GM12874 (cell line): ENCODE results near the gene ZNF532.

ENCODE experiments used
- TF ChIP-seq, protein P1 (sequence below): IDR thresholded peaks from 2 replicates; pipeline ENCODE4 v1.5.1; 2011; ENCODE audit warnings: low read depth, mild to moderate bottlenecking, control low read depth, low read length, moderate library complexity; ENCODE audit not compliant: insufficient read depth

ZNF532 gene

DNA sequence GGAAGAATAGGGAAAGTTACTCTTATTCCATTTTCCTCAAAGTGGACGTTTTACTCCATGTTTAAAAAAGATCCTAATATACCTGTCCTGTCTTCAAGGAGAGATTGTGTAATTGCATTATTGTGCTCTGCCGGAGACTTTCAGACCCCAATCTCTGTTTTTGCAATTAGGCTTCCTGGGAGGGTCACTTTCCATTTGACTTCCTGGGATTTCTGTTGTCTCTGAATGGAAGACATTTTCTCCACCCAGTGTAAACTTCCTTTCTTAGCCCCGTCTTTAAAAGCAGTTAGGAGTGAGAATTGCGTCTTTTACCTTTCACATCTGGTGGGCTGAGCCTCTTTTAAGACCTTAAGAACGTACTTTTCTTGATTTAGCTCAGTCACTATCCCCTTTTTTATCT, 63.0 kb downstream of the ZNF532 start:
- TF ChIP-seq, protein P1, sequence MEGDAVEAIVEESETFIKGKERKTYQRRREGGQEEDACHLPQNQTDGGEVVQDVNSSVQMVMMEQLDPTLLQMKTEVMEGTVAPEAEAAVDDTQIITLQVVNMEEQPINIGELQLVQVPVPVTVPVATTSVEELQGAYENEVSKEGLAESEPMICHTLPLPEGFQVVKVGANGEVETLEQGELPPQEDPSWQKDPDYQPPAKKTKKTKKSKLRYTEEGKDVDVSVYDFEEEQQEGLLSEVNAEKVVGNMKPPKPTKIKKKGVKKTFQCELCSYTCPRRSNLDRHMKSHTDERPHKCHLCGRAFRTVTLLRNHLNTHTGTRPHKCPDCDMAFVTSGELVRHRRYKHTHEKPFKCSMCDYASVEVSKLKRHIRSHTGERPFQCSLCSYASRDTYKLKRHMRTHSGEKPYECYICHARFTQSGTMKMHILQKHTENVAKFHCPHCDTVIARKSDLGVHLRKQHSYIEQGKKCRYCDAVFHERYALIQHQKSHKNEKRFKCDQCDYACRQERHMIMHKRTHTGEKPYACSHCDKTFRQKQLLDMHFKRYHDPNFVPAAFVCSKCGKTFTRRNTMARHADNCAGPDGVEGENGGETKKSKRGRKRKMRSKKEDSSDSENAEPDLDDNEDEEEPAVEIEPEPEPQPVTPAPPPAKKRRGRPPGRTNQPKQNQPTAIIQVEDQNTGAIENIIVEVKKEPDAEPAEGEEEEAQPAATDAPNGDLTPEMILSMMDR, result no peak

DNA sequence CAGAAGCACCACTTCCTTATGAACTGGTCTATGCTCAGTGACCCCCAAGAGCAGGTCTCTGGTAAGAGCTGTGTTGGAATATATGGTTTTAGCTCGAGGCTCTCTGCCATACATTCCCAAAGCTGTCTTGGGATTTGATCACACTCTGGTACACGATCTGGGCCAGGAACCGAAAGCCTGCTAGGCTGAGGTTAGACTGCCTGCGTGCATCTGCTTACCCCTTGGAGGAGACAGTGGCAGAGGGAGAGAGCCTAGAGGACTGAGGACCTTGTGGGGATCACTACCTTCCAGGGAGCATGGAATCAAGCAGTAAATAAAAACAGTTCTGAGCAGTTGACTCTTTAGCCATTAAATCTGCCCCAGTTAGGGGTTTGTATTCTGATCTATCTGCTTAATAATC, 63.7 kb downstream of the ZNF532 start:
- TF ChIP-seq, protein P1, result no peak

DNA sequence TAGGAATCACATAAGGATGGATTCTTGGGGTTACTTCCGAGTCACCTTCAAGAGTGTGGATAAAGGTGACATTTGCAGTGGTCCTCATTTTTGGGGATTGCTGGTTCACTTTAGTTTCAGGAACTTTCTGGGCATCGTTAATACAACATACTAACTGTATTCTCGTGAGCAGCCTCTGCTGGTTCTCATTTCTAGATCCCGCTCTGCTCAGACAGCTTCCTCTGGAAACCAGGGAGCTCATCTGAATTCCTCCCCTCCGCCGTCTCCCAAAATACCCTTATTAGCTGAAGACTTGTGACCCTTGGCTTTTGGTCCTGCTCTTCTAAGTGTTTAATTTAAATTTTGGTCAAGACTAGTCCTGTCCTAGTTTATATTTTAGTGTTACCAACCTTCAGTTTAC, 64.5 kb downstream of the ZNF532 start:
- TF ChIP-seq, protein P1, result no peak

DNA sequence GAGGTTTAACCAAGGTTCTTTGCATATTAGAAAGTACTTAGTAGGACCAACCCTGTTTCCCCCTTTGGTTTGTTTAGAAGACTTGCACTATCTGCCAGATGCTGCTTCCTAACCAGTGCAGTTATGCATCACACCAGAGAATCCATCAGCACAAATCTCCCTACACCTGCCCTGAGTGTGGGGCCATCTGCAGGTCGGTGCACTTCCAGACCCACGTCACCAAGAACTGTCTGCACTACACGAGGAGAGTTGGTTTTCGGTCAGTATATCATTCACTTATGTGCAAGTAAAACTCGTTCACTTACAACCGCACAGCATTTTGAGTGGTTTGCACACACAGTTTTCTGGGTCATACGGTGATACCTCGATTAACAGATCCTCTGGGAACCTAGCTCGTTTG, 69.7 kb downstream of the ZNF532 start:
- TF ChIP-seq, protein P1, result no peak

DNA sequence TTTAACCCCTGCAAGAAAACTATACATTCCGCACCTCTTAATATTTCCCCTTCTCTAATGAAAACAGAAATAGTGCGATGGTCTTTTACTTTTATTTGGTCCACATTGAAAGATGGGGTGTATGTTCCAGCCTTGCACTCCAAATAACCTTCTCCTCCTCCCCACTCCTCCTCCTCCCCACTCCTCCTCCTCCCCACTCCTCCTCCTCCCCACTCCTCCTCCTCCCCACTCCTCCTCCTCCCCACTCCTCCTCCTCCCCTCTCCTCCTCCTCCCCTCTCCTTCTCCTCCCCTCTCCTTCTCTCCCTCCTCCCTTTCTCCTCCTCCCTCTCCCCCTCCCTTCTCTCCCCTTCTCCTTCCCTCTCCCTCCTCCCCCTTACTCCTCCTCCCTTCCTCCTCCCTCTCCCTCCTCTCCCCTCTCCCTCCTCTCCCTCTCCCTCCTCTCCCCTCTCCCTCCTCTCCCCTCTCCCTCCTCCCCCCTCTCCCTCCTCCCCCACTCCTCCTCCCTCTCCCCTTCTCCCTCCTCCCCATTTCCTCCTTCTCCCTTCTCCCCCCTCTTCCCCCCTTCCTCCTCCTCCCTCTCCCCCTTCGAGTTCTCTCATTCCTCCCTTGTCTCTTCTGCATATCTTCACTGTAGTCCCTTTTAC, 70.4 kb downstream of the ZNF532 start:
- TF ChIP-seq, protein P1, result no peak

DNA sequence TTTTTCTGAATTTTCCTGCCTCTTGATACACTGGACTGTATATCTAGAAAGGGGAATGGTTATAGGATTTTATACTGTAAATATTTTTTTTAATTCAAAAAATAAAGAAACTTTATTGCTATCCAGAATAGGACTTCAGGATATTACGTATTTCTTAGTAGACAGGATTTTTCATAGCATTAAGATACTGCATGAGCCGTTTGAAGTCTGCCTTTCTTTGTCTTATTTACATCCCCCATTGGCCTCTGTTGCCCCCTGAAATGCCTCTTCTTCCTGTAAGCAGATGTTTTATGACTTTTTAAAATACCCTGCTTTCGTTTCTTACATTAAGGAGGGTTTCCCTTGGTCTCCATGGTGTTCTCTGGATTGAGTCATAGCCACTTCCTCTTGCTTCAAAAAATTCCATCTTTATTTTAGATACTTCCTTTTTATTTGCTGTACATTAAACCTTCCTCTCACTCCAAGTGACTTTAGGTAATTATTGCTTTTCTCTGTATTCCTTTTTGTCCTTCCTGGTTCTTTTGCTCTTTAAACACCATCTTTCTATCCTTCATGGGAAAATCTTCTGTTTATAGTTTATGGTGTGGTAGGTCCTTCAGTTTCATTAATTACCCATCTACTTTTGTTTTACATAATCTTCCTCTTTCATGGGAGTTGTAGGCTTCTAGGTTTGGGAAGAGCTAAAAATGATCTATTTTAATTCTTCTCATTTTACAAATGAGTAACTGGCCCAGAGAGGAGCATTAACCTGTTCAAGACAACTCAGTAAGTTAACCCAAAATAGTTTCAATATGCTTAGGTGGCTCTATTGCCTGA, 72.6 kb downstream of the ZNF532 start:
- TF ChIP-seq, protein P1, result no peak

DNA sequence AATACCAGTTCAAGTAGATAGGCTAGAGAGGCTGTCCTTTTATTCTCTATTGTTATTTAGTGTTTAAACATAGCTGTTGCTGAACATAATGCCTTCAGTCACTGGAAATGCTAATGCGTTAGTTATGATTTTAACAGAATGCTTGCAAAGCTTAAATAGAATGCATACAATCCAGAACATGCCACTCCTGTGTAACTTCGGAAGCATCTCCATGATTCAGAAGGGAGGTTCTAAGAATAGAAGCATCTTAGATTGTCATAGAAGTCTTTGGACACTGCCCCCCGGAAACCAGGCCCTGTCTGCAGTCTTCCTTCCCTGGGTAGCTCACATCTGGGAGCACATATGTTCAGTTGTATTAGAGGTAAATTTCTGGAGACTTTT, 73.2 kb downstream of the ZNF532 start:
- TF ChIP-seq, protein P1, result no peak
